HCT116 (cell line): ENCODE data around the gene APOLD1.

ENCODE experiments used
- CTCF ChIP-seq, 3 experiments: fragments of 200-600 bp in 1 of 3; sonication (generic) in 1 of 3; IDR thresholded peaks in 2 of 3; conservative IDR thresholded peaks in 1 of 3; 2 replicates each; pipeline ENCODE4 v1.5.1; 2012 to 2017; ENCODE audit warnings: low read depth in 2 of 3, low read length in 2 of 3, antibody characterized with exemption in 1 of 3, borderline replicate concordance in 1 of 3, control low read depth in 1 of 3, mild to moderate bottlenecking in 1 of 3, mixed read lengths in 1 of 3, mixed run types in 1 of 3, moderate library complexity in 1 of 3; ENCODE audit not compliant: insufficient read depth in 1 of 3
- EZH2 ChIP-seq: fragments of 200-600 bp; sonication (generic); IDR thresholded peaks from 2 replicates; pipeline ENCODE4 v1.6.1; 2017; ENCODE audit warnings: antibody characterized with exemption, mixed run types
- POLR2A ChIP-seq: IDR thresholded peaks from 2 replicates; pipeline ENCODE4 v1.7.0; 2011; ENCODE audit warnings: borderline replicate concordance; ENCODE audit not compliant: insufficient read depth, insufficient read length; ENCODE audit errors: extremely low read depth
- RAD21 ChIP-seq: IDR thresholded peaks from 2 replicates; pipeline ENCODE4 v1.6.1; 2012; ENCODE audit warnings: low read depth, mild to moderate bottlenecking
- SP1 ChIP-seq: IDR thresholded peaks from 2 replicates; pipeline ENCODE4 v1.6.1; 2012; ENCODE audit warnings: low read depth
- YY1 ChIP-seq: IDR thresholded peaks from 2 replicates; pipeline ENCODE4 v1.6.1; 2011; ENCODE audit warnings: low read length, low read depth, moderate library complexity, mild to moderate bottlenecking; ENCODE audit not compliant: insufficient replicate concordance; ENCODE audit errors: extremely low read depth
- ZNF274 ChIP-seq: fragments of 200-500 bp; sonication (Bioruptor generic); IDR thresholded peaks from 2 replicates; pipeline ENCODE4 v1.6.1; 2014; ENCODE audit warnings: mild to moderate bottlenecking, low read depth, low read length, inconsistent platforms

GRCh38 chr12:12837813-12838153, 52.3 kb downstream of the APOLD1 start:
- TF ChIP-seq RAD21: no peak
- no peak for TF ChIP-seq CTCF (IDR thresholded peaks at IDR 0.05 in 2 of 3, conservative IDR thresholded peaks at IDR 0.05 in 1 of 3; ENCODE audit: borderline replicate concordance in 1 of 3, insufficient read depth in 1 of 3, low read depth in 2 of 3, low read length in 2 of 3)
- TF ChIP-seq YY1: no peak
- no peak for TF ChIP-seq EZH2
- no peak for TF ChIP-seq SP1
- no peak for TF ChIP-seq ZNF274
- TF ChIP-seq POLR2A: no peak
